ENCODE data around the gene EEPD1.
A peak's percentile ranks its signal among the peaks of the same experiment; 100 is the strongest.

Gene EEPD1

DNA sequence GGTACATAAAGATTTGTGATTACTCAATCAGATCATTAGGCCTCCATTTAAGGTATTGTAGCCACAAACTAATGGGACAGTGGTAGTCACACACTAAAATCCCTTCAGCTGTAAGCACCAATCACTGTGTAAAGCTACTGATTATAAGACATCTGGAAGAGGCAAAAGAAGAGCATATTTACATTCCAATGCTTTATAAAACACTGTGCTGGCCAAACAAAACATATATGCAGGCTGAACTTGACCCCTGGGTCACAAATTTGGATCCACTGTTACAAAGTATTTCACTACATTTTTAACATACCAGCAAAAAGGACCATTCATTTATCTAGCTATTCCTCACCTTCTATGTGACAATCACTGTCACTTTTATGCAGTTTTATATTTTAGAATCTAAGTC, 195.2 kb downstream of the EEPD1 start:
- TF ChIP-seq ZC3H10 (CRISPR knock-in tag; IDR thresholded peaks at IDR 0.05), result no peak
- peak; percentile 66 for TF ChIP-seq ISL1 (CRISPR knock-in tag; IDR thresholded peaks at IDR 0.05)
- peak; percentile 75 for ATAC-seq

DNA sequence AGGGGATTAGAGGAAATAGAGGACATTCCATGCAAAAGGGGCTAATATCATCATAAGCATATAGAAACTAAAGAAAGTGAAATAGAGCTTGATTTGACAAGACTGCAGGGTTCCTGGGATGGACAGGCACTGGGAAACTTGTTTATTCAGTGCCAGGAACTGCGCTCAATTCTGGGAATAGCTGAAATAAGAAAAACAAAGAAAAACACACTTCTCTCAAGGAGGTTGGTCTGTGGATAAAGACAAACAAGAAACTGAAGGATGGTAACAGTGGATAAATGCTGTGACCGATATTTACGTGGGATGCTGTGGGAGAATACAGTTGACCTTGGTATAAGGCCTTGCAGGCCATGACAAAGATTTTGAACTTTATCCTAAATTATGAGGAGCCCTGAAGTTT, 195.7 kb downstream of the EEPD1 start:
- no peak; the same call in 2 of the 3 replicates for ATAC-seq
- TF ChIP-seq ARNTL (CRISPR knock-in tag; IDR thresholded peaks at IDR 0.05; ENCODE audit: borderline replicate concordance, low read depth) (no peak), ZFP3 (CRISPR knock-in tag; IDR thresholded peaks at IDR 0.05) (no peak), TOX (CRISPR knock-in tag; IDR thresholded peaks at IDR 0.05; ENCODE audit: borderline replicate concordance) (no peak), ISL1 (CRISPR knock-in tag; IDR thresholded peaks at IDR 0.05) (no peak), ZNF8 (CRISPR knock-in tag; IDR thresholded peaks at IDR 0.05) (no peak), PPARA (CRISPR knock-in tag; IDR thresholded peaks at IDR 0.05; ENCODE audit: borderline replicate concordance) (no peak), ESRRG (CRISPR knock-in tag; IDR thresholded peaks at IDR 0.05) (no peak), ZFP30 (CRISPR knock-in tag; IDR thresholded peaks at IDR 0.05) (no peak), ZC3H10 (CRISPR knock-in tag; IDR thresholded peaks at IDR 0.05) (no peak), ZNF70 (CRISPR knock-in tag; IDR thresholded peaks at IDR 0.05) (no peak), GLIS3 (CRISPR knock-in tag; IDR thresholded peaks at IDR 0.05) (no peak), BACH2 (CRISPR knock-in tag; IDR thresholded peaks at IDR 0.05; ENCODE audit: borderline replicate concordance) (no peak), SNAI2 (CRISPR knock-in tag; IDR thresholded peaks at IDR 0.05) (no peak), OSR1 (CRISPR knock-in tag; IDR thresholded peaks at IDR 0.05) (no peak), RARB (CRISPR knock-in tag; IDR thresholded peaks at IDR 0.05) (no peak)
- TF ChIP-seq, protein P1, sequence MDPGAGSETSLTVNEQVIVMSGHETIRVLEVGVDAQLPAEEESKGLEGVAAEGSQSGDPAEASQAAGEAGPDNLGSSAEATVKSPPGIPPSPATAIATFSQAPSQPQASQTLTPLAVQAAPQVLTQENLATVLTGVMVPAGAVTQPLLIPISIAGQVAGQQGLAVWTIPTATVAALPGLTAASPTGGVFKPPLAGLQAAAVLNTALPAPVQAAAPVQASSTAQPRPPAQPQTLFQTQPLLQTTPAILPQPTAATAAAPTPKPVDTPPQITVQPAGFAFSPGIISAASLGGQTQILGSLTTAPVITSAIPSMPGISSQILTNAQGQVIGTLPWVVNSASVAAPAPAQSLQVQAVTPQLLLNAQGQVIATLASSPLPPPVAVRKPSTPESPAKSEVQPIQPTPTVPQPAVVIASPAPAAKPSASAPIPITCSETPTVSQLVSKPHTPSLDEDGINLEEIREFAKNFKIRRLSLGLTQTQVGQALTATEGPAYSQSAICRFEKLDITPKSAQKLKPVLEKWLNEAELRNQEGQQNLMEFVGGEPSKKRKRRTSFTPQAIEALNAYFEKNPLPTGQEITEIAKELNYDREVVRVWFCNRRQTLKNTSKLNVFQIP (CRISPR knock-in tag; IDR thresholded peaks at IDR 0.05; ENCODE audit: borderline replicate concordance, low read depth), result no peak
- TF ChIP-seq, protein P2, sequence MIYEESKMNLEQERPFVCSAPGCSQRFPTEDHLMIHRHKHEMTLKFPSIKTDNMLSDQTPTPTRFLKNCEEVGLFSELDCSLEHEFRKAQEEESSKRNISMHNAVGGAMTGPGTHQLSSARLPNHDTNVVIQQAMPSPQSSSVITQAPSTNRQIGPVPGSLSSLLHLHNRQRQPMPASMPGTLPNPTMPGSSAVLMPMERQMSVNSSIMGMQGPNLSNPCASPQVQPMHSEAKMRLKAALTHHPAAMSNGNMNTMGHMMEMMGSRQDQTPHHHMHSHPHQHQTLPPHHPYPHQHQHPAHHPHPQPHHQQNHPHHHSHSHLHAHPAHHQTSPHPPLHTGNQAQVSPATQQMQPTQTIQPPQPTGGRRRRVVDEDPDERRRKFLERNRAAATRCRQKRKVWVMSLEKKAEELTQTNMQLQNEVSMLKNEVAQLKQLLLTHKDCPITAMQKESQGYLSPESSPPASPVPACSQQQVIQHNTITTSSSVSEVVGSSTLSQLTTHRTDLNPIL (CRISPR knock-in tag; IDR thresholded peaks at IDR 0.05; ENCODE audit: low read depth), result no peak

DNA sequence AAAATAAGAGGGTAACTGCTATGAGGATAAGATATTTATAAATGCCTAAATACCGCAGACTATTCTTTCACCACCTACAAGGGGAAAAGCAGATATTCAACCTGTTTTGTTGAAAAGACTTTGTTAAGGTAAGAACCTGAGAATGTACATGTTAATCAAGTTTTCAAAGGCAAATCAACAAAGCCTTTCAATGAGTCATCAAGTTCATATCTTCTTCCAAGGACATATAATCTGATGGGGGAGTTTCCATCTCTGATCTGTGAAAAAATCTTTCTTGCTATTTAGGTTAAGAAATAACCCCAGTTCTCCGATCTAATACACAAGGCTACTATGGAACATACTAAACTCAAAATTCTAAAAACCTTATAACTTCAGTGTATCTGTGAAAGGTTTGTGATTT, 196.6 kb downstream of the EEPD1 start:
- ATAC-seq, result no peak
- no peak for TF ChIP-seq ZC3H10 (CRISPR knock-in tag; IDR thresholded peaks at IDR 0.05)

Measured in SK-N-SH treated with all-trans-retinoic acid at 6 μM for 48 hours (cell line).